NCI-H2227 (cell line): ENCODE measurements around the gene LENG1.

Experiments
- DNase-seq: peaks from one replicate; lab custom pipeline; 2025; ENCODE audit not compliant: unreplicated experiment; lab: John Stamatoyannopoulos, UW

The LENG1 gene

DNA sequence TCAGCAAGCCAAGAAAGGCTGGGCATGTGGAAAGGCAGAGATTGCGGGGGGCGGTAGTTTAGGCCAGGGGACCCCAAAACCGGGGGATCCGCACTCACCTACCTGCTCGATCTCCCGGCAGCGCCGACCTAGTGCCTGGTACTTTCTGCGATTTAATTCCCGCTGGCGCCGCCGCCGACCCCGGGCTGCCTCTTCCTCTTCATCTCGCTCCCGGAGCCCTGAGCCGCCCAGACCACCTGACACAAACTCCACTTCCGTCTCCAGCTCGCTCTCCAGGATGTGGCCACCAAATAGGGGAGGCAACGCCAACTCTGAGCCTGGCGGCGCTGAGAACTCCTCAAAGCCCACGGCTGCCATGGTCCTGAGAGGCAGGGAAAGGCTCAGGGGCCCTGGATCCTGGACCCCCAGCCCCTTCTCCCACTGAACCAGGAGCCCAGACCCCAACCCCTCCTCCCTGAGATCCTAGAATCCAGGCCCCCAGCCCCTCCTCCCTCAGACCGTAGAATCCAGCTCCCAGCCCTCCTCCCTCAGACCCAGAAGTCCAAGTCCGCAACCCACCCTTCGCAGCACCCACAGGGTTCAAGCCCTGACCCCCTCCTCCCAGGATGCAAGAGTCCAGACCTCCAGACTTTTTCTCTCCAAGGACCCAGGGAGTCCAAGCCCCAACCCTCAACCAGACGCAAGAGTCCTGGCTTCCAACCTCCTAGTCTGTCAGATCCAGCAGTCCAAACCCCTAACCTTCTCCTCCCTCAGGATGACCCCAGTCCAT is 45.0 kb downstream of the LENG1 start:
- DNase-seq = peak; percentile 79

DNA sequence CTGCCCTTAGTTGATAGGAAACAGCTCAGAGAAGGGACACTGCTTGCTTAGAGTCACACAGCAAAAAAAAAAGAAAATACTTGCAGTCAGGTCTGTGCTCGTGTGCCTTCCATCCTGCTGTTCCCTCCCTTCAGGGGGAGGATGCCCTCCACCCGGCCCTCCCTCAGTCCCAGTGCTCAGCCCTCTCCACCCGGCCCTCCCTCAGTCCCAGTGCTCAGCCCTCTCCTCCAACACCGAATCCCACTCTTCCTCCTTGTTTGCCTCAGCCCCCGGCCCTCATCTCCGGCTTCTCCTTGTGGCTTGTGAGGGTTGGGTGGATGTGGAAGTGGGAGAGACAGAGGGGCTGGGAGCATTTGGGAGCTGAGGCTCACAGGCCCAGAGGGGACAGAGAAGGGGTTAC is 49.9 kb downstream of the LENG1 start:
- DNase-seq = no peak

DNA sequence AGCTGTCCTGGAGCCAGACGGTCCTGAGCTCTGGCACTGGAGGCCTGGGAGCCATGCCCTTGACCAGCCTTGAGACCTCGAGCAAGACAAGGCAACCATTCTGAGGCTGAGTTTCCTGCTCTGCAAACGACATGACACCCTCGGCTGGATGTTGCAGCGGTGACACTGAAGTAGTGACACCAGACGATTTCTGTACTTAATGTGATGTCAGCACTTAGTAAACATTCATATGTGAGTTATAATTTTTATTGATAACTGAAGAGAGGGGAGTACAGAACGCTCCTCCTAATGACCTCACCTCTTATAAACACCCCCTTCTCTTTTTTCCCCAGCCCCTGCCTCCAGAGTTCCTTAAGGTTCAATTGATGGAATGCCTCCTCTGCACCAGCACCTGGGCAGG is 51.0 kb downstream of the LENG1 start:
- DNase-seq = no peak

DNA sequence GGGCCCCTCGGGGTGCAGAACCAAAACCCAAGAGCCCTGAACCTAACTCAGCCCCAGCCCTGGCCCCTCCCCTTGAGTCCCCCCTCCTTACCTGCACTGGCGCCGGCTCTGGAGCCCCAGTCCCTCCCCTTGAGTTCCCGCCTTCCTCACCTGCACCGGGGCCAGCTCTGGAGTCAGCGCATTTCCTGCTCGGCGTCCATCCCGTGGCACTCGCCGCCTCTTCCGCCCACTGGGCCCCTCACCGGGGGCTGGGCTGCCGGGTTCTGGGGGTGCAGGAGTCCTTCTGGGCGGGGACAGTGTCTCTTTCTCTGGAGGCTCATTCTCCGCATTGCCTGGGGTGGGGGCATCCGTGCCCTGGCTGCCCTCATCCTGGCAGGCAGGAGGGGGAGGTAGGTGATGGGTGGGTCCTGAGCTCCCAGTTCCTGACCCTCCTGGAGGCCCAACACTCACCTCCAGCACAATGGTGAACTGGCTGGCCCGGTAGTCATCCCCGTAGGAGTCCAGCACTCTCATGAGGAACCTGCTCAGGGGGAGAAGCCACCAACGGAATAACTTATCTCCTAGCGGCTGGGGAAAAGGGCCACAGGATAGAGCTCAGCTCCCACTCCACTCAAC is 51.5 kb downstream of the LENG1 start:
- DNase-seq = no peak

DNA sequence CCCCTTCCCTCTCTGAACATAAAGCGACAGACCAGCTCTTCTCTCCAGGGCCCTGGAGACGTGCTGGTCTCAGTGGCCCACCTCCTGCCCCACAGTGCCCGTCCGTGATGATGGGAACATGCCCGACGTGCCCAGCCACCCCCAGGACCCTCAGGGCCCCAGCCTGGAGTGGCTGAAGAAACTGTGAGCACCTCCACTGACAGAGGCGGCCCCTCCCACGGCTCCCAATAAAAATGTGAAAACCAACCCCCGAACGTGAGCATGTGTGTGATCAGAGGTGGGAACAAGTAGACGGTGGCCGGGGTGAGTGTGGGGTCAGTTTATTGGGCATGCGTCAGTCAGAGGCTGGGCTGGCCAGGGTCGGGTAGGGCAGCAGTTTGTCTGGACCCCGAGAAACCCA is 52.8 kb downstream of the LENG1 start:
- DNase-seq = no peak

- no peak for DNase-seq
These were observed 53.7 kb downstream of the LENG1 start for GRCh38 chr19:54105796-54106195.
